SU-DHL-6 (cell line): ENCODE results near the gene CNGA4.

Experiments
- H2AFZ ChIP-seq: fragments of 200-600 bp; sonication (generic); 2 replicates; pipeline ENCODE4 v1.6.1; 2014; ENCODE audit warnings: low read depth, mild to moderate bottlenecking, moderate library complexity, mixed read lengths, antibody characterized with exemption, low read length; ENCODE audit not compliant: severe bottlenecking
- H3F3A ChIP-seq: fragments of 200-600 bp; shearing (Covaris generic); 2 replicates; pipeline ENCODE4 v1.6.0; 2016; ENCODE audit warnings: antibody characterized with exemption, mild to moderate bottlenecking; ENCODE audit not compliant: insufficient read depth
- H3K27ac ChIP-seq: fragments of 200-600 bp; sonication (generic); 2 replicates; pipeline ENCODE4 v1.5.1; 2016; ENCODE audit warnings: low read depth, mild to moderate bottlenecking, low read length, moderate library complexity, mixed read lengths
- H3K27me3 ChIP-seq: fragments of 200-600 bp; sonication (generic), shearing (Covaris generic); 2 replicates; pipeline ENCODE4 v1.6.0; 2014; ENCODE audit warnings: mild to moderate bottlenecking, low read length
- H3K36me3 ChIP-seq: fragments of 200-600 bp; sonication (generic); 2 replicates; pipeline ENCODE4 v1.6.1; 2014; ENCODE audit warnings: mild to moderate bottlenecking, low read length, mixed read lengths
- H3K4me2 ChIP-seq: fragments of 300-600, 200-600 bp; shearing (Covaris generic), sonication (generic); 2 replicates; pipeline ENCODE4 v1.6.0; 2014; ENCODE audit warnings: low read length, low read depth, mild to moderate bottlenecking; ENCODE audit not compliant: poor library complexity, severe bottlenecking
- H3K4me3 ChIP-seq: fragments of 200-600 bp; sonication (generic); 2 replicates; pipeline ENCODE4 v1.5.1; 2014; ENCODE audit warnings: antibody characterized with exemption, low read length, mild to moderate bottlenecking, mixed read lengths; ENCODE audit not compliant: insufficient read depth, poor library complexity, severe bottlenecking
- H3K79me2 ChIP-seq: fragments of 200-600 bp; sonication (generic); 2 replicates; pipeline ENCODE4 v1.6.1; 2014; ENCODE audit warnings: mild to moderate bottlenecking, low read length, moderate library complexity; ENCODE audit not compliant: insufficient read depth
- H3K9ac ChIP-seq: fragments of 200-600 bp; sonication (generic); 2 replicates; pipeline ENCODE4 v1.7.0; 2014; ENCODE audit warnings: mild to moderate bottlenecking, low read length
- H3K9me2 ChIP-seq: fragments of 200-600 bp; sonication (generic); replicated peaks from 2 replicates; pipeline ENCODE4 v1.6.1; 2014; ENCODE audit warnings: low read length; ENCODE audit not compliant: insufficient read depth
- H3K9me3 ChIP-seq: fragments of 200-600 bp; sonication (generic); 2 replicates; pipeline ENCODE4 v1.6.1; 2014; ENCODE audit warnings: low read length, mixed read lengths; ENCODE audit not compliant: insufficient read depth
- H4K20me1 ChIP-seq: fragments of 200-600 bp; sonication (generic); 2 replicates; pipeline ENCODE4 v1.6.1; 2014; ENCODE audit warnings: low read depth, mild to moderate bottlenecking, antibody characterized with exemption, low read length, moderate library complexity, mixed read lengths
- CTCF ChIP-seq: fragments of 200-600 bp; sonication (generic); IDR thresholded peaks from one replicate; pipeline ENCODE4 v1.5.1; 2017; ENCODE audit warnings: antibody characterized with exemption, mild to moderate bottlenecking, low read length, moderate library complexity; ENCODE audit not compliant: insufficient read depth, poor library complexity, severe bottlenecking
- EZH2phosphoT487 ChIP-seq: fragments of 200-600 bp; sonication (generic), shearing (Covaris generic); conservative IDR thresholded peaks from 2 replicates; pipeline ENCODE4 v1.6.1; 2018; ENCODE audit warnings: mild to moderate bottlenecking, antibody characterized with exemption, low read length, moderate library complexity, mixed read lengths

CNGA4 gene

GRCh38 chr11:6196396-6196795, 42.5 kb upstream of the CNGA4 start:
- Histone ChIP-seq H3K36me3 (no peaks in the 10 kb centered on the region), H3K4me3 (no peak overlapping the region), H3K9me2 (no peaks in the 10 kb centered on the region), H3K9ac (no peak overlapping the region), H3K4me2 (no peak overlapping the region), H3K79me2 (no peaks in the 10 kb centered on the region), H4K20me1 (no peaks in the 10 kb centered on the region), H3K27ac (no peak overlapping the region), H3K27me3 (no peaks in the 10 kb centered on the region), H3F3A (no peaks in the 10 kb centered on the region), H2AFZ (no peak overlapping the region), H3K9me3 (no peaks in the 10 kb centered on the region)
- TF ChIP-seq EZH2phosphoT487 (no peak), CTCF (no peak)

DNA sequence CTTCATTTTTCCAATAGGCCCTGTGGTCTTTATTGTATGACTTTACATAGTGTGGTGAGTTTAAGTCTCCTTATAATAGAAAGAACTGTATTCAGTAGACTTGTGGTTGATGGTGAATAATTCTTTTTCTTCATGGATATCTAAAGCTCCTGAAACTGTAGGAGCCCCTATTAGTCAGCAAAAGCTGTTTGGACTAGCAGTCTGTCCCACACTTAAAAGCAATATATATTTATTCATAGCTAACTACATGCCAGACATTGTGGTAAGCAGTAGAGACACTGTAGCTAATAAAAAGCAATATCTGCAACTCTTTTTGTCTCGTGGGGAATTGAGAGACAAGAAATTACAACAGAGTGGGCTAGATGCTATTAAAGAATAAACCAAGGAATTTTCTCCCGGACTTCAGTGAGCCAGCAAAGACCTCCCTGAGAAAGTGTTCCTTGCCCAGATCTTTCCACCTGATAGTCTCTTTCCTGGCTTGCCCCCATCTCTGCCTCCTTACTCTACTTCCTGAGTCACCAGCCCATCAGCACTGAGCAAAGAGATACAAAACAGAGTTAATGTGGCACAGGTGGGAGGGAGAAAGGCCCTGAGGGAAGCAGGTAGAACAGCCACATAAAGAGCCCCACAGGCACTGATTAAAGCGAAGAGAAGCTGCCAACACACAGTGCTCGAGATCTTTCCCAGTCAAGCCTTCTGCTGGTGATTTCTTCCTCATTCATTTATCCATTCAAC, 41.3 kb upstream of the CNGA4 start:
- H3K36me3 ChIP-seq, result no peaks in the 10 kb centered on the region
- H3K79me2 ChIP-seq, result no peaks in the 10 kb centered on the region
- no peak overlapping the region for H3K4me2 ChIP-seq
- no peaks in the 10 kb centered on the region for H4K20me1 ChIP-seq
- H3K27me3 ChIP-seq, result no peaks in the 10 kb centered on the region
- H3K9me3 ChIP-seq, result no peaks in the 10 kb centered on the region
- H3K4me3 ChIP-seq, result no peak overlapping the region
- no peaks in the 10 kb centered on the region for H3K9me2 ChIP-seq
- H3K27ac ChIP-seq, result no peak overlapping the region
- H3F3A ChIP-seq, result no peaks in the 10 kb centered on the region
- TF ChIP-seq EZH2phosphoT487 (no peak), CTCF (no peak)
- H2AFZ ChIP-seq, result no peak overlapping the region
- H3K9ac ChIP-seq, result no peak overlapping the region

- H3F3A ChIP-seq, result no peaks in the 10 kb centered on the region
- no peak within 1 kb of the TSS for H3K4me2 ChIP-seq
- no peak within 1 kb of the TSS for H2AFZ ChIP-seq
- no peaks in the 10 kb centered on the region for H3K9me3 ChIP-seq
- H3K9ac ChIP-seq, result no peak within 1 kb of the TSS
- H3K27me3 ChIP-seq, result no peaks in the 10 kb centered on the region
- TF ChIP-seq CTCF (no peak), EZH2phosphoT487 (no peak)
- H3K4me3 ChIP-seq, result no peak within 1 kb of the TSS
- H3K79me2 ChIP-seq, result no peaks in the 10 kb centered on the region
- no peak within 1 kb of the TSS for H3K27ac ChIP-seq
- H3K9me2 ChIP-seq, result no peaks in the 10 kb centered on the region
- no peaks in the 10 kb centered on the region for H4K20me1 ChIP-seq
- H3K36me3 ChIP-seq, result no peaks in the 10 kb centered on the region
These were observed 39.6 kb upstream of the CNGA4 start, which contains the start of gene OR52W1 for GRCh38 chr11:6199174-6199810. OR52W1 (plus strand) TSS chr11:6199224; CDS start chr11:6199224, 0 bp downstream.
